Peyer's patch (tissue), 4 donors: ENCODE data around the gene HAL.

Experiments used
- POLR2A ChIP-seq, 2 donors: fragments of 450-650 bp; IDR thresholded peaks; one replicate each; pipeline ENCODE4 v1.5.1; 2017; ENCODE audit warnings: antibody characterized with exemption in 2 of 2, mild to moderate bottlenecking in 2 of 2, moderate library complexity in 2 of 2
- TF ChIP-seq, protein P1 (sequence below), 6 experiments: fragments of 450-650 bp in 4 of 6; fragments of 200-600 bp in 2 of 6; sonication (generic) in 1 of 6; IDR thresholded peaks; one replicate each; pipeline ENCODE4 v1.5.1; 2017 to 2019; ENCODE audit warnings: antibody characterized with exemption in 6 of 6, mild to moderate bottlenecking in 3 of 6, moderate library complexity in 1 of 6

DNA sequence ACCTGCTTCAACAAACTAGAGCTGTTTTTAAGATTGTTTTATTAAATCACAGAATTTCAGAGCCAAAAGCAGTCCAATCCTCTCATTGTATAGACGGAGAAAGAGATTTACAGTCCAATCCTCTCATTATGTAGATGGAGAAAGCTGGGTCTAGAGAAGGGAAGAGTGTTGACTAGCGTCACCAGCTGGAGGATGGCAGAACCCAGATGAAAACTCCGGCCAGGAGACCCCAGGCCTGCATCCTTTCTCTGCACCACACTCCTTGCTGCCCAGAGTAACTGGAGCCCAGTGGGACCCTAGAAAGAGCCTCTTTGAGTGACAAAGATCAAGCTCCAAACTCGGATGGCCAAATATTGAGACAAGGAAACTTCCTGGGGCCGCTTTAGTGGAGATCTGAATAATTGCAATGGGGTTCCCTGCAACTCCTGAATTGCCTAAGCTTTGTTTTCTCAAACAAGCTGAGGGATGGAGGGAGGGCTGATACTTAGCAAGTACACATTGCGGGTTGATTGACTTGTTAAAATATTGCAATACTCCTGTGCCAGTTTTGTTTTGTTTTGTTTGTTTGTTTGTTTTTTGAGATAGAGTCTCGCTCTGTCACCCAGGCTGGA, 40.5 kb downstream of the HAL start:
- TF ChIP-seq, protein P1, sequence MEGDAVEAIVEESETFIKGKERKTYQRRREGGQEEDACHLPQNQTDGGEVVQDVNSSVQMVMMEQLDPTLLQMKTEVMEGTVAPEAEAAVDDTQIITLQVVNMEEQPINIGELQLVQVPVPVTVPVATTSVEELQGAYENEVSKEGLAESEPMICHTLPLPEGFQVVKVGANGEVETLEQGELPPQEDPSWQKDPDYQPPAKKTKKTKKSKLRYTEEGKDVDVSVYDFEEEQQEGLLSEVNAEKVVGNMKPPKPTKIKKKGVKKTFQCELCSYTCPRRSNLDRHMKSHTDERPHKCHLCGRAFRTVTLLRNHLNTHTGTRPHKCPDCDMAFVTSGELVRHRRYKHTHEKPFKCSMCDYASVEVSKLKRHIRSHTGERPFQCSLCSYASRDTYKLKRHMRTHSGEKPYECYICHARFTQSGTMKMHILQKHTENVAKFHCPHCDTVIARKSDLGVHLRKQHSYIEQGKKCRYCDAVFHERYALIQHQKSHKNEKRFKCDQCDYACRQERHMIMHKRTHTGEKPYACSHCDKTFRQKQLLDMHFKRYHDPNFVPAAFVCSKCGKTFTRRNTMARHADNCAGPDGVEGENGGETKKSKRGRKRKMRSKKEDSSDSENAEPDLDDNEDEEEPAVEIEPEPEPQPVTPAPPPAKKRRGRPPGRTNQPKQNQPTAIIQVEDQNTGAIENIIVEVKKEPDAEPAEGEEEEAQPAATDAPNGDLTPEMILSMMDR (IDR thresholded peaks at IDR 0.05), result no peak
- no peak for TF ChIP-seq POLR2A (IDR thresholded peaks at IDR 0.05)
